PC-3 (cell line): Measurements from ENCODE around the gene ALG13. TPM values are rescaled to one million over a fixed set of nuclear protein-coding genes. Genes with fewer than 3 reads are reported as not detected.
"Not testable (repeated sequence)": the region's sequence is repeated elsewhere in the genome, so short reads cannot be mapped to it uniquely, and the experiment has no call there.

Experiments
- ATAC-seq: fragments of 200-7000 bp; cut with Tn5 transposase; 2 replicates; pipeline ENCODE4 v1.9.1; 2020; ENCODE audit warnings: mild to moderate bottlenecking, moderate library complexity
- BruUV-seq: library from RNA; stranded (reverse); fragments of 400-500 nt; replicated peaks from 2 replicates; lab custom pipeline; 2021; lab: Mats Ljungman, UMichigan
- CTCF ChIA-PET: fragments of 300-600 bp; sonication (Branson Sonifier 250); formaldehyde crosslinking; loops from one replicate; lab custom pipeline; 2022; ENCODE audit warnings: antibody characterized with exemption; lab: Charles Lee
- POLR2A ChIA-PET: fragments of 300-600 bp; sonication (Branson Sonifier 250); formaldehyde crosslinking; loops from one replicate; lab custom pipeline; 2022; ENCODE audit warnings: antibody characterized with exemption; ENCODE audit not compliant: unreplicated experiment; lab: Charles Lee
- DNase-seq: peaks from one replicate; pipeline ENCODE4 v3.0.0-alpha.2; 2015
- H2AFZ ChIP-seq: fragments of 300-600 bp; sonication (generic); 2 replicates; pipeline ENCODE4 v1.6.0; 2016; ENCODE audit warnings: antibody characterized with exemption, low read length
- H3F3A ChIP-seq: fragments of 300-600 bp; sonication (generic); one replicate; pipeline ENCODE4 v1.6.0; 2017; ENCODE audit warnings: antibody characterized with exemption, low read length, control low read depth, mild to moderate bottlenecking; ENCODE audit not compliant: unreplicated experiment
- H3K27ac ChIP-seq: fragments of 300-600 bp; sonication (generic); 2 replicates; pipeline ENCODE4 v1.5.1; 2016; ENCODE audit warnings: mild to moderate bottlenecking, low read length
- H3K27me3 ChIP-seq: fragments of 300-600 bp; sonication (generic); 2 replicates; pipeline ENCODE4 v1.6.1; 2016; ENCODE audit warnings: low read length, mixed read lengths
- H3K36me3 ChIP-seq: fragments of 300-600 bp; sonication (generic); 2 replicates; pipeline ENCODE4 v1.6.1; 2016; ENCODE audit warnings: low read depth, mixed run types, low read length, mixed read lengths
- H3K4me1 ChIP-seq: fragments of 300-600 bp; sonication (generic); 2 replicates; pipeline ENCODE4 v1.5.1; 2016; ENCODE audit warnings: low read length; ENCODE audit not compliant: insufficient read depth
- H3K4me2 ChIP-seq: fragments of 300-600 bp; sonication (generic); 2 replicates; pipeline ENCODE4 v1.6.0; 2016; ENCODE audit warnings: low read length
- H3K4me3 ChIP-seq: fragments of 300-600 bp; sonication (generic); 2 replicates; pipeline ENCODE4 v1.5.1; 2016; ENCODE audit warnings: mild to moderate bottlenecking, low read length, mixed read lengths
- H3K79me2 ChIP-seq: fragments of 300-600 bp; sonication (generic); 2 replicates; pipeline ENCODE4 v1.6.1; 2017; ENCODE audit warnings: low read length, mixed read lengths
- H3K9ac ChIP-seq: fragments of 300-600 bp; sonication (generic); 2 replicates; pipeline ENCODE4 v1.6.0; 2016; ENCODE audit warnings: mild to moderate bottlenecking, low read length
- H3K9me2 ChIP-seq: fragments of 300-600 bp; sonication (generic); replicated peaks from 2 replicates; pipeline ENCODE4 v1.6.1; 2016; ENCODE audit warnings: mixed run types, low read length, mixed read lengths
- H3K9me3 ChIP-seq: fragments of 300-600 bp; sonication (generic); 2 replicates; pipeline ENCODE4 v1.6.1; 2016; ENCODE audit warnings: low read length, mixed read lengths
- H4K20me1 ChIP-seq: fragments of 300-600 bp; sonication (generic); 2 replicates; pipeline ENCODE4 v1.6.1; 2016; ENCODE audit warnings: low read length, mixed read lengths
- EZH2 ChIP-seq: fragments of 300-600 bp; sonication (generic); IDR thresholded peaks from one replicate; pipeline ENCODE4 v1.6.1; 2017; ENCODE audit warnings: antibody characterized with exemption, mild to moderate bottlenecking, low read length; ENCODE audit not compliant: unreplicated experiment
- EZH2phosphoT487 ChIP-seq: fragments of 300-600 bp; sonication (generic); IDR thresholded peaks from 2 replicates; pipeline ENCODE4 v1.6.1; 2018; ENCODE audit warnings: mild to moderate bottlenecking, antibody characterized with exemption, low read length, borderline replicate concordance
- intact Hi-C: fragments of 100-400 bp; cut with micrococcal nuclease; formaldehyde crosslinking; loops from 2 replicates; pipeline ENCODE4 v1.9.0; 2023
- total RNA-seq: library from RNA; depleted of rRNA; stranded (reverse); fragments of >200 nt; gene quantifications from 2 replicates; pipeline ENCODE4 v1.2.3, GENCODE V29; 2014; rRNA removed
- TF ChIP-seq, protein P1 (sequence below): fragments of 300-600 bp; sonication (generic); conservative IDR thresholded peaks from 2 replicates; pipeline ENCODE4 v1.5.1; 2017; ENCODE audit warnings: antibody characterized with exemption, low read depth, mild to moderate bottlenecking, low read length

Gene ALG13
- total RNA-seq, 1 experiment from 2014 or later, result 101 TPM

DNA sequence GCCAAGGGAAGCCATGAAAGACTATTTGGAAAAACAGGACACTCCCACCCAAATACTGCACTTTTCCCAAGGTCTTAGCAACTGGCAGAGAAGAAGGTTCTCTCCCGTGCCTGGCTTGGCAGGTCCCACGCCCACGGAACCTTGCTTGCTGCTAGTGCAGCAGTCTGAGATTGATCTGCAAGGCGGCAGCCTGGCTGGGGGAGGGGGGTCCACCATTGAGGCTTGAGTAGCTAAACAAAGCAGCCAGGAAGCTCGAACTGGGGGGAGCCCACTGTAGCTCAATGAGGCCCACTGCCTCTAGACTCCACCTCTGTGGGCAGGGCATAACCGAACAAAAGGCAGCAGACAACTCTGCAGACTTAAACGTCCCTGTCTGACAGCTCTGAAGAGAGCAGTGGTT is 103.7 kb downstream of the ALG13 start:
- no TSS peak for BruUV-seq
- Histone ChIP-seq H3K79me2 (no peaks in the 10 kb centered on the region), H3K27me3 (no peaks in the 10 kb centered on the region), H3F3A (no peaks in the 10 kb centered on the region), H3K27ac (no peak overlapping the region), H3K36me3 (no peaks in the 10 kb centered on the region), H4K20me1 (no peaks in the 10 kb centered on the region), H3K9me2 (no peaks in the 10 kb centered on the region), H3K4me3 (no peak overlapping the region), H3K4me1 (no peaks in the 10 kb centered on the region), H3K4me2 (no peak overlapping the region), H3K9me3 (no peaks in the 10 kb centered on the region), H3K9ac (no peak overlapping the region), H2AFZ (no peak overlapping the region)
- TF ChIP-seq EZH2 (no peak), EZH2phosphoT487 (no peak)
- TF ChIP-seq, protein P1, sequence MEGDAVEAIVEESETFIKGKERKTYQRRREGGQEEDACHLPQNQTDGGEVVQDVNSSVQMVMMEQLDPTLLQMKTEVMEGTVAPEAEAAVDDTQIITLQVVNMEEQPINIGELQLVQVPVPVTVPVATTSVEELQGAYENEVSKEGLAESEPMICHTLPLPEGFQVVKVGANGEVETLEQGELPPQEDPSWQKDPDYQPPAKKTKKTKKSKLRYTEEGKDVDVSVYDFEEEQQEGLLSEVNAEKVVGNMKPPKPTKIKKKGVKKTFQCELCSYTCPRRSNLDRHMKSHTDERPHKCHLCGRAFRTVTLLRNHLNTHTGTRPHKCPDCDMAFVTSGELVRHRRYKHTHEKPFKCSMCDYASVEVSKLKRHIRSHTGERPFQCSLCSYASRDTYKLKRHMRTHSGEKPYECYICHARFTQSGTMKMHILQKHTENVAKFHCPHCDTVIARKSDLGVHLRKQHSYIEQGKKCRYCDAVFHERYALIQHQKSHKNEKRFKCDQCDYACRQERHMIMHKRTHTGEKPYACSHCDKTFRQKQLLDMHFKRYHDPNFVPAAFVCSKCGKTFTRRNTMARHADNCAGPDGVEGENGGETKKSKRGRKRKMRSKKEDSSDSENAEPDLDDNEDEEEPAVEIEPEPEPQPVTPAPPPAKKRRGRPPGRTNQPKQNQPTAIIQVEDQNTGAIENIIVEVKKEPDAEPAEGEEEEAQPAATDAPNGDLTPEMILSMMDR, result no peak
- ChIA-PET POLR2A (no interaction called here), CTCF (no interaction called here)
- DNase-seq (no peak), ATAC-seq (no peak)
- intact Hi-C loops, result no loop called here

DNA sequence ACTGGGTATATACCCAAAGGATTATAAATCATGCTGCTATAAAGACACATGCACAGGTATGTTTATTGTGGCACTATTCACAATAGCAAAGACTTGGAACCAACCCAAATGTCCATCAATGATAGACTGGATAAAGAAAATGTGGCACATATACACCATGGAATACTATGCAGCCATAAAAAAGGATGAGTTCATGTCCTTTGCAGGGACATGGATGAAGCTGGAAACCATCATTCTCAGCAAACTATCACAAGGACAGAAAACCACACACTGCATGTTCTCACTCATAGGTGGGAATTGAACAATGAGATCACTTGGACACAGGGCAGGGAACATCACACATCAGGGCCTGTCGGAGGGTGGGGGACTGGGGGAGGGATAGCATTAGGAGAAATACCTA is 109.1 kb downstream of the ALG13 start:
- H3F3A ChIP-seq, ATAC-seq, H2AFZ ChIP-seq, H3K4me2 ChIP-seq, H4K20me1 ChIP-seq, H3K4me1 ChIP-seq, intact Hi-C loops, H3K36me3 ChIP-seq, H3K27me3 ChIP-seq, H3K79me2 ChIP-seq, DNase-seq, H3K9me2 ChIP-seq, H3K4me3 ChIP-seq, H3K9me3 ChIP-seq, CTCF ChIA-PET, POLR2A ChIA-PET, BruUV-seq, H3K27ac ChIP-seq, H3K9ac ChIP-seq: not testable (repeated sequence)

Other genes with a start within 250 kb of the ALG13 start
- gene SERTM2, start 169.5 kb upstream of the ALG13 start, total RNA-seq, result not detected in 2 replicates
- gene TRPC5OS, start 195.0 kb downstream of the ALG13 start, total RNA-seq, result not detected in 2 replicates